Activated CD4-positive, alpha-beta T cell treated with anti-CD3 and anti-CD28 coated beads, Interleukin-2, Interleukin-6, amounts not matched to agents 100 ng/mL and 50 ng/mL, durations not matched to agents 16 hours and 8 hours (primary cell): ENCODE results near the gene RAB3B.

Experiments used
- DNase-seq: peaks from one replicate; pipeline ENCODE4 v3.0.0-alpha.2; 2020

RAB3B gene

DNA sequence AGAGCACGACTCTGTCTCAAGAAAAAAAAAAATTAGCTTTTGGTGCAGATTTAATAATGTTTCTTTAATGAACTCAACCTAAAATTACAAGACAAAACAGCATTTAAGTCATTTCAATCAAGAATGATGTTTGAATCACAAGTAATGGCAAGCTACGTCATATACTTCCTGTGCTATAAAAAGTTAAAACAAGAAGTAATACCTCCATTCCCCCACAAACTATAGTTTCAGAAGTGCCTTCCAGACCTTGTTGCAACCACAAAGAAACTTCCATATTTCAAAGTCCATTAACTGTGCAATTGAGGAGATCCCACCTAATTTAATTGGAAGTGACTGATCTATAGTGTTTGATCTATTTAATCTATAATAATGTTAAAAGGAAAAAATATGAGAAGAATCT is 127.1 kb downstream of the RAB3B start:
- DNase-seq, result no peak

DNA sequence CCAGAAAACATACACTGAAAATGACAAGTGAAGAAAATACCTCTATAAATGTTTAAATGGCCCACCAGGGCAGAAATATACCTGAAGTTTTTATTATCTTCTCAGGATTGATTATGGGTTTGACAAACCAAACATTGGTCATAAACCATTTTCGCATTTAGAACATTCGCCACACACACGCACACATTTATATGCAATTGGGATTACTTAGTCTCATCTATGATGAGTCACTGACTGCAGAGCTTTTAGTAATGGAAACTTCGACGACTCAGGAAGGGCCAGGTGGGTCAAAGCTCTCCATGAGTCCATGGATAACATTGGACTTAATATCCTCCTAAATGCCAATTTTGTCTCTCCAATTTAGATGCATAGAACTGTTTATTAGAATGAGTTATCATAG is 128.8 kb downstream of the RAB3B start:
- no peak for DNase-seq

DNA sequence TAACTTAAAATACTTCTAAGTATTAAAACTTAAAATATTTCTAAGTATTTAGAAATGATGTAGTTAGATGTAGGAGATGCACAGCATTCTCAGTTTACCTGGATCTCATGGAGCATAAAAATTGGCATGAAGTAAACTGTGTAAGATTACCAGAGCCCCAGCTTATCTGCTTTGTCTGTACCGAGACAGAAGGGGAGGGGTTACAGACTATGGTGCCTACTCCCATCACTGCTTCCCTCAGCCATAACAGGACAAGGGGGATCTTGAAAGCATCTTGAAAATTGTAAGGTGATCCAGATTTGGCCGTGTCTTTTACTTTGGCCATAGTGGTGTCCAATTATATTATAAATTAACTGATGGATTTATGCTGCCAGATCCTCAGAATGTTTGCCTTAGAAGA is 130.8 kb downstream of the RAB3B start:
- DNase-seq, result no peak

DNA sequence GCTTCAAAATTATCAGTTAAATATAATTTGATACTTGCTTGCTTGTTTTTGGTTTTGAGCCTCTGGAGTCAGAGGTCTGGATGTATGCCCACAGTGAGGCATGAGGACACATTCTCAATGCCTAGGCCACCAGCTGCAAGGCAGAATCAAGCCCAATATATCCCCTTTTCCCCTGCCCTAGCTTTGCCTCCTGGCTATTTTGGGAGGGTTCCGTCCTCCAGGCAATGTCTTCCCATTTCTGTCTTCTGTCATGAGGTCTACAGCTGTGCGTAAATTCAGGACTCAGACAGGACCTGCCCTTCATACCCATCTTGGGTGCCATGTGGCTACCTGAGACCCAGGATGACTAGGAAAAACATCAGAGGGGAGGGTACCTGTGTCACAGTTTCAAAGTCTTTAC is 131.2 kb downstream of the RAB3B start:
- DNase-seq, result no peak

DNA sequence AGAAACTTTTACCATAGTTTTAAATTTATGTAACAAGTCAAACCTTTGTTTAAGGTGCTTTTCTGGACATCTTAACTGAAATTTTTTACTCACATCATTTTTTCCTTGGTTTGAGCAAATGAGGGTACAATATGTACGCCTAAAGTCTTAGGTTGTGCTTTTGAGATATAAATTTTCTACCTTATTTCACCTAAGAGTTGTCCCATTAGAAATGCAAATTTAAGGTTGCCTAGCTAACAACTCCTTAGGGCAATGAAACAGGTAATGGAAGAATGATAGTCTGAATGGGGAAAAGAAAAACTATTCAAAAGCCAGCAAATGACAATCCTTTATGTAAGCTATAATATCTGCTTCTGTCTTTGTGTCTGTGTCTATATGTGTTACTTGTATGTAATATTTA is 131.6 kb downstream of the RAB3B start:
- no peak for DNase-seq
